ENCODE measurements around the gene FSTL4. TPM values are rescaled to one million over a fixed set of nuclear protein-coding genes. Genes with fewer than 3 reads are reported as not detected.

Gene FSTL4
- total and polyA plus RNA-seq, 2 of the 4 experiments (the other 2 are of a cell fraction) = 0.18 TPM; not detected in 1

GRCh38 chr5:133569347-133569746 is 43.0 kb downstream of the FSTL4 start:
- H4K5ac ChIP-seq (ENCODE audit: low read depth, low read length) = no peak overlapping the region

More at GRCh38 chr5:133569347-133569746, 43.0 kb downstream of the FSTL4 start:
- Histone ChIP-seq H2AK9ac (replicated peaks; ENCODE audit: low read depth, low read length, poor library complexity) (no peak overlapping the region), H2BK120ac (ENCODE audit: low read depth, low read length) (no peak overlapping the region), H2BK15ac (ENCODE audit: low read depth, low read length) (no peak overlapping the region), H4K91ac (ENCODE audit: insufficient read depth, low read depth, low read length) (no peak overlapping the region), H3K9ac (ENCODE audit: low read depth, low read length) (no peak overlapping the region), H3K27ac (ENCODE audit: insufficient read depth, low read length) (no peak overlapping the region), H4K8ac (ENCODE audit: low read depth in 2 of 2, low read length in 2 of 2) (no peak overlapping the region), H3K9me3 (ENCODE audit: control insufficient read depth, insufficient read depth, low read length) (no peaks in the 10 kb centered on the region), H3K36me3 (ENCODE audit: control insufficient read depth, insufficient read depth, low read length) (no peaks in the 10 kb centered on the region), H3K79me1 (ENCODE audit: low read depth in 1 of 2, low read length in 2 of 2) (no peaks in the 10 kb centered on the region), H3K18ac (ENCODE audit: low read depth, low read length) (no peak overlapping the region), H3K27me3 (ENCODE audit: control insufficient read depth, insufficient read depth, low read length) (no peaks in the 10 kb centered on the region), H4K20me1 (ENCODE audit: insufficient read depth, low read length) (no peaks in the 10 kb centered on the region), H2AK5ac (ENCODE audit: low read depth, low read length) (no peak overlapping the region), H2BK20ac (ENCODE audit: low read depth, low read length) (no peak overlapping the region), H3K4ac (ENCODE audit: low read depth, low read length) (no peak overlapping the region), H3K23ac (ENCODE audit: low read depth, low read length) (no peak overlapping the region), H3K56ac (ENCODE audit: extremely low read depth, insufficient read depth, low read length) (no peak overlapping the region), H3K4me2 (ENCODE audit: low read depth, low read length) (no peak overlapping the region), H3K9me1 (ENCODE audit: insufficient read depth, low read length) (no peaks in the 10 kb centered on the region), H3K4me3 (ENCODE audit: insufficient read depth, low read depth, low read length) (no peak overlapping the region), H2BK5ac (ENCODE audit: low read depth, low read length, poor library complexity, severe bottlenecking) (no peak overlapping the region), H2AFZ (replicated peaks; ENCODE audit: low read length, poor library complexity) (no peak overlapping the region), H3K14ac (replicated peaks; ENCODE audit: low read depth, low read length) (no peak overlapping the region), H3K4me1 (ENCODE audit: control insufficient read depth, insufficient read depth, low read length) (no peaks in the 10 kb centered on the region)
- POLR2A ChIA-PET (ENCODE audit: unreplicated experiment) = no interaction called here
- peak; percentile 3 for DNase-seq
- WGBS, 2 experiments (ENCODE audit: extremely low coverage in 2 of 2, insufficient read length in 1 of 2) = no CpG with 5 or more reads among the region's 1 CpG
- no TSS peak for BruUV-seq (replicated peaks)
- dilution Hi-C loops (cut with HindIII; ENCODE audit: low sequenced_read_pairs, unreplicated experiment) (no loop called here), intact Hi-C loops (cut with micrococcal nuclease) (no loop called here), in situ Hi-C loops (cut with MboI; ENCODE audit: low sequenced_read_pairs) (no loop called here)
- ATAC-seq (ENCODE audit: low read depth) = no peak
- CTCF ChIA-PET = no interaction called here
- TF ChIP-seq RFX5 (IDR thresholded peaks at IDR 0.05; ENCODE audit: low read depth, low read length) (no peak), CEBPB (IDR thresholded peaks at IDR 0.05; ENCODE audit: low read depth, low read length) (peak; percentile 36; the same call in 1 of the 2 replicates)

Measured in IMR-90 (cell line).